NCI-H2227 (cell line): ENCODE measurements around the gene UBTD2.
"Not testable (repeated sequence)": the region's sequence is repeated elsewhere in the genome, so short reads cannot be mapped to it uniquely, and the experiment has no call there.

Experiments
- DNase-seq: peaks from one replicate; lab custom pipeline; 2025; ENCODE audit not compliant: unreplicated experiment; lab: John Stamatoyannopoulos, UW

The UBTD2 gene

GRCh38 chr5:172252501-172252900, 31.1 kb downstream of the UBTD2 start:
- no peak for DNase-seq

- DNase-seq = no peak
Measured at GRCh38 chr5:172251419-172251818, 32.1 kb downstream of the UBTD2 start.

- no peak for DNase-seq
Measured at GRCh38 chr5:172248637-172249036, 34.9 kb downstream of the UBTD2 start.

- no peak for DNase-seq
Measured at GRCh38 chr5:172245703-172246125, 37.9 kb downstream of the UBTD2 start.

- no peak for DNase-seq
Measured at GRCh38 chr5:172245046-172245445, 38.5 kb downstream of the UBTD2 start.

- DNase-seq = no peak
Measured at GRCh38 chr5:172243302-172243701, 40.3 kb downstream of the UBTD2 start.

- no peak for DNase-seq
Measured at GRCh38 chr5:172238334-172238733, 45.2 kb downstream of the UBTD2 start.

- DNase-seq = no peak
Measured at GRCh38 chr5:172235827-172236736, 47.5 kb downstream of the UBTD2 start.

- DNase-seq = no peak
Measured at GRCh38 chr5:172235132-172235780, 48.3 kb downstream of the UBTD2 start.

GRCh38 chr5:172234031-172234430, 49.5 kb downstream of the UBTD2 start:
- no peak for DNase-seq

GRCh38 chr5:172229904-172230303, 53.7 kb downstream of the UBTD2 start:
- no peak for DNase-seq

- no peak for DNase-seq
Measured at GRCh38 chr5:172224996-172225395, 58.6 kb downstream of the UBTD2 start.

GRCh38 chr5:172223901-172224873, 59.4 kb downstream of the UBTD2 start:
- DNase-seq = no peak

GRCh38 chr5:172219296-172219695, 64.3 kb downstream of the UBTD2 start:
- DNase-seq = no peak

GRCh38 chr5:172216345-172216744, 67.2 kb downstream of the UBTD2 start:
- no peak for DNase-seq

- no peak for DNase-seq
Measured at GRCh38 chr5:172213126-172213525, 70.4 kb downstream of the UBTD2 start.

- DNase-seq = no peak
Measured at GRCh38 chr5:172211676-172212075, 71.9 kb downstream of the UBTD2 start.

- DNase-seq = no peak
Measured at GRCh38 chr5:172209714-172210113, 73.8 kb downstream of the UBTD2 start.

GRCh38 chr5:172207511-172207910, 76.1 kb downstream of the UBTD2 start:
- DNase-seq = no peak

GRCh38 chr5:172205984-172206383, 77.6 kb downstream of the UBTD2 start:
- DNase-seq = not testable (repeated sequence)

- no peak for DNase-seq
Measured at GRCh38 chr5:172200476-172200875, 83.1 kb downstream of the UBTD2 start.
